SJSA1 (cell line): ENCODE results near the gene GLRX. TPM values are rescaled to one million over a fixed set of nuclear protein-coding genes. Genes with fewer than 3 reads are reported as not detected.
A peak's percentile ranks its signal among the peaks of the same experiment; 100 is the strongest.

ENCODE experiments used
- DNase-seq, 2 experiments: peaks; one replicate each; pipeline ENCODE4 v3.0.0-alpha.2; 2015 to 2020; ENCODE audit warnings: low spot score in 2 of 2, low read depth in 1 of 2
- H3K27ac ChIP-seq: fragments of 250-450 bp; sonication (Bioruptor Pico); 2 replicates; pipeline ENCODE4 v1.5.1; 2020; ENCODE audit warnings: mild to moderate bottlenecking, moderate library complexity
- H3K27me3 ChIP-seq: fragments of 250-450 bp; sonication (Bioruptor Pico); replicated peaks from 2 replicates; pipeline ENCODE4 v1.5.1; 2020; ENCODE audit warnings: mild to moderate bottlenecking, moderate library complexity
- H3K36me3 ChIP-seq: fragments of 250-450 bp; sonication (Bioruptor Pico); 2 replicates; pipeline ENCODE4 v1.5.1; 2020; ENCODE audit warnings: mild to moderate bottlenecking
- H3K4me1 ChIP-seq: fragments of 250-450 bp; sonication (Bioruptor Pico); replicated peaks from 2 replicates; pipeline ENCODE4 v1.6.1; 2021; ENCODE audit warnings: mild to moderate bottlenecking
- H3K4me3 ChIP-seq: fragments of 250-450 bp; sonication (Bioruptor Pico); 2 replicates; pipeline ENCODE4 v1.5.1; 2020; ENCODE audit warnings: mild to moderate bottlenecking
- H3K9me3 ChIP-seq: fragments of 250-450 bp; sonication (Bioruptor Pico); replicated peaks from 2 replicates; pipeline ENCODE4 v1.5.1; 2020; ENCODE audit warnings: mild to moderate bottlenecking
- total RNA-seq: library from RNA; depleted of rRNA; stranded (reverse); fragments of >200 nt; shearing (Covaris generic); gene quantifications from 2 replicates; pipeline ENCODE4 v1.2.3, GENCODE V29; 2014

Gene GLRX
- total RNA-seq, 1 experiment from 2014 or later: 18.1 TPM

GRCh38 chr5:95783661-95784060, 38.9 kb downstream of the GLRX start:
- Histone ChIP-seq H3K27me3 (no peaks in the 10 kb centered on the region), H3K9me3 (no peaks in the 10 kb centered on the region), H3K4me1 (no peaks in the 10 kb centered on the region), H3K36me3 (peaks cover 68% of the 10 kb centered on the region), H3K27ac (no peak overlapping the region), H3K4me3 (no peak overlapping the region)
- DNase-seq: no peak

- DNase-seq: no peak
- H3K27me3 ChIP-seq: no peaks in the 10 kb centered on the region
- H3K36me3 ChIP-seq: peaks cover 53% of the 10 kb centered on the region
- no peak overlapping the region for H3K27ac ChIP-seq
- no peaks in the 10 kb centered on the region for H3K4me1 ChIP-seq
- H3K9me3 ChIP-seq: no peaks in the 10 kb centered on the region
- no peak overlapping the region for H3K4me3 ChIP-seq
Observed at GRCh38 chr5:95782181-95782580, 40.3 kb downstream of the GLRX start.

GRCh38 chr5:95781101-95781583, 41.4 kb downstream of the GLRX start:
- Histone ChIP-seq H3K27me3 (no peaks in the 10 kb centered on the region), H3K27ac (no peak overlapping the region), H3K4me1 (no peaks in the 10 kb centered on the region), H3K36me3 (peaks cover 45% of the 10 kb centered on the region), H3K4me3 (no peak overlapping the region), H3K9me3 (no peaks in the 10 kb centered on the region)
- DNase-seq: peak; percentile 74 to 78

GRCh38 chr5:95780597-95780996, 41.9 kb downstream of the GLRX start:
- no peaks in the 10 kb centered on the region for H3K27me3 ChIP-seq
- no peak overlapping the region for H3K27ac ChIP-seq
- no peak overlapping the region for H3K4me3 ChIP-seq
- no peaks in the 10 kb centered on the region for H3K4me1 ChIP-seq
- H3K9me3 ChIP-seq: no peaks in the 10 kb centered on the region
- no peak for DNase-seq
- H3K36me3 ChIP-seq: peaks cover 40% of the 10 kb centered on the region

- no peak for DNase-seq
Observed at GRCh38 chr5:95779611-95780010, 42.9 kb downstream of the GLRX start.

GRCh38 chr5:95778713-95779436, 43.7 kb downstream of the GLRX start:
- Histone ChIP-seq H3K36me3 (peaks cover 26% of the 10 kb centered on the region), H3K4me1 (no peaks in the 10 kb centered on the region; the same call in 1 of the 2 replicates), H3K27ac (no peak overlapping the region), H3K27me3 (no peaks in the 10 kb centered on the region), H3K4me3 (no peak overlapping the region), H3K9me3 (no peaks in the 10 kb centered on the region)
- DNase-seq: no peak

More at GRCh38 chr5:95779611-95780010, 42.9 kb downstream of the GLRX start:
- Histone ChIP-seq H3K4me1 (no peaks in the 10 kb centered on the region), H3K27me3 (no peaks in the 10 kb centered on the region), H3K27ac (no peak overlapping the region), H3K4me3 (no peak overlapping the region), H3K36me3 (peaks cover 33% of the 10 kb centered on the region), H3K9me3 (no peaks in the 10 kb centered on the region)

- H3K27me3 ChIP-seq: no peaks in the 10 kb centered on the region
- H3K36me3 ChIP-seq: peaks cover 24% of the 10 kb centered on the region
- H3K4me3 ChIP-seq: no peak overlapping the region
- no peak for DNase-seq
- no peak overlapping the region for H3K27ac ChIP-seq
- H3K9me3 ChIP-seq: no peaks in the 10 kb centered on the region
- peaks cover 7% of the 10 kb centered on the region; the same call in 1 of the 2 replicates for H3K4me1 ChIP-seq
Observed at GRCh38 chr5:95777441-95777840, 45.1 kb downstream of the GLRX start.

- peaks cover 7% of the 10 kb centered on the region; the same call in 1 of the 2 replicates for H3K4me1 ChIP-seq
- no peak overlapping the region for H3K27ac ChIP-seq
- H3K4me3 ChIP-seq: no peak overlapping the region
- H3K9me3 ChIP-seq: no peaks in the 10 kb centered on the region
- H3K27me3 ChIP-seq: no peaks in the 10 kb centered on the region
- peaks cover 38% of the 10 kb centered on the region for H3K36me3 ChIP-seq
- DNase-seq: no peak
Observed at GRCh38 chr5:95773335-95774059, 49.0 kb downstream of the GLRX start.

- H3K36me3 ChIP-seq: peaks cover 53% of the 10 kb centered on the region
- H3K4me1 ChIP-seq: peaks cover 7% of the 10 kb centered on the region; the same call in 1 of the 2 replicates
- DNase-seq: no peak
- no peaks in the 10 kb centered on the region for H3K27me3 ChIP-seq
- no peak overlapping the region for H3K27ac ChIP-seq
- H3K9me3 ChIP-seq: no peaks in the 10 kb centered on the region
- no peak overlapping the region for H3K4me3 ChIP-seq
Observed at GRCh38 chr5:95771892-95772291, 50.6 kb downstream of the GLRX start.

GRCh38 chr5:95770830-95771708, 51.5 kb downstream of the GLRX start:
- no peak for DNase-seq
- Histone ChIP-seq H3K27ac (no peak overlapping the region), H3K9me3 (no peaks in the 10 kb centered on the region), H3K4me3 (no peak overlapping the region), H3K36me3 (peaks cover 58% of the 10 kb centered on the region), H3K4me1 (peaks cover 7% of the 10 kb centered on the region; the same call in 1 of the 2 replicates), H3K27me3 (no peaks in the 10 kb centered on the region)

GRCh38 chr5:95768731-95769130, 53.8 kb downstream of the GLRX start:
- Histone ChIP-seq H3K9me3 (no peaks in the 10 kb centered on the region), H3K27ac (no peak overlapping the region), H3K27me3 (no peaks in the 10 kb centered on the region), H3K36me3 (peaks cover 67% of the 10 kb centered on the region), H3K4me3 (no peak overlapping the region), H3K4me1 (peaks cover 6% of the 10 kb centered on the region; the same call in 1 of the 2 replicates)
- no peak for DNase-seq

GRCh38 chr5:95763941-95764340, 58.6 kb downstream of the GLRX start:
- H3K27me3 ChIP-seq: no peaks in the 10 kb centered on the region
- no peak for DNase-seq
- peaks cover 50% of the 10 kb centered on the region for H3K36me3 ChIP-seq
- H3K9me3 ChIP-seq: no peaks in the 10 kb centered on the region
- no peak overlapping the region for H3K27ac ChIP-seq
- peaks cover 37% of the 10 kb centered on the region for H3K4me1 ChIP-seq
- no peak overlapping the region for H3K4me3 ChIP-seq
